HepG2 (cell line): ENCODE data around the gene OPA3. TPM values are rescaled to one million over a fixed set of nuclear protein-coding genes. Genes with fewer than 3 reads are reported as not detected.

Experiments
- GABPA ChIP-seq, 2 experiments: IDR thresholded peaks; 2 replicates each; pipeline ENCODE4 v1.6.1; 2011 to 2016; ENCODE audit warnings: low read depth in 2 of 2, low read length in 1 of 2, missing biosample characterization in 1 of 2, missing genetic modification characterization in 1 of 2
- KDM5B ChIP-seq: sonication (generic); formaldehyde crosslinking; IDR thresholded peaks from 2 replicates; pipeline ENCODE4 v1.4.0; 2020; ENCODE audit warnings: missing genetic modification reagents, mild to moderate bottlenecking, borderline replicate concordance
- MIER2 ChIP-seq: IDR thresholded peaks from 2 replicates; pipeline ENCODE4 v1.6.1; 2016; ENCODE audit warnings: missing biosample characterization, missing genetic modification reagents
- MTA3 ChIP-seq: sonication (generic); formaldehyde crosslinking; IDR thresholded peaks from 2 replicates; pipeline ENCODE4 v1.4.0; 2020; ENCODE audit warnings: missing genetic modification reagents
- NR2F6 ChIP-seq, 2 experiments: IDR thresholded peaks; 2 replicates each; pipeline ENCODE4 v1.6.1; 2016; ENCODE audit warnings: antibody characterized with exemption in 1 of 2, mild to moderate bottlenecking in 1 of 2
- POLR2AphosphoS5 ChIP-seq: IDR thresholded peaks from 2 replicates; pipeline ENCODE4 v1.6.1; 2012; ENCODE audit warnings: low read depth, low read length
- SYNCRIP ChIP-seq: fragments of 200-400 bp; formaldehyde crosslinking; IDR thresholded peaks from 2 replicates; pipeline ENCODE4 v1.6.1; 2018; ENCODE audit warnings: mild to moderate bottlenecking, low read depth, low read length; ENCODE audit not compliant: insufficient read depth
- TCF7 ChIP-seq: sonication (generic); IDR thresholded peaks from 2 replicates; pipeline ENCODE4 v1.6.1; 2016; ENCODE audit warnings: antibody characterized with exemption, low read depth
- TGIF2 ChIP-seq: IDR thresholded peaks from 2 replicates; pipeline ENCODE4 v1.6.1; 2016; ENCODE audit warnings: control low read depth, missing compliant biosample characterization
- ZBTB21 ChIP-seq: sonication (generic); formaldehyde crosslinking; IDR thresholded peaks from 2 replicates; pipeline ENCODE4 v1.4.0; 2020; ENCODE audit warnings: missing genetic modification reagents
- ZNF224 ChIP-seq: sonication (generic); formaldehyde crosslinking; IDR thresholded peaks from 2 replicates; pipeline ENCODE4 v1.5.0; 2020; ENCODE audit warnings: mild to moderate bottlenecking, missing genetic modification reagents
- ZNF775 ChIP-seq: sonication (generic); formaldehyde crosslinking; IDR thresholded peaks from 2 replicates; pipeline ENCODE4 v1.4.0; 2020; ENCODE audit warnings: missing genetic modification reagents, mild to moderate bottlenecking, moderate library complexity, borderline replicate concordance
- ZNF788 ChIP-seq: sonication (generic); formaldehyde crosslinking; IDR thresholded peaks from 2 replicates; pipeline ENCODE4 v1.5.0; 2020; ENCODE audit warnings: mild to moderate bottlenecking, missing genetic modification reagents, borderline replicate concordance
- polyA plus RNA-seq, 8 experiments: library from polyadenylated mRNA; depleted of rRNA in 3 of 8; stranded (reverse) in 7 of 8; unstranded in 1 of 8; fragments of >200 nt; fragmentation: Illumina TruSeq in 4 of 8; extraction: Trizol in 4 of 8; gene quantifications; 2 replicates each; pipeline versions ENCODE4 v1.2.1 to v1.2.3, GENCODE V29; 2011 to 2016; ENCODE audit warnings: low read depth in 4 of 8, missing spikeins in 1 of 8, mixed read lengths in 1 of 8; ENCODE audit not compliant: insufficient read depth in 1 of 8
- total RNA-seq, 5 experiments: library from RNA; depleted of rRNA; stranded (reverse); fragments of >200 nt; fragmentation: Illumina TruSeq; extraction: Trizol; gene quantifications; 2 replicates each; pipeline ENCODE4 v1.2.3, GENCODE V29; 2016; ENCODE audit warnings: low read depth in 1 of 5
- TF ChIP-seq, protein P1 (sequence below): IDR thresholded peaks from 2 replicates; pipeline ENCODE4 v1.4.0; 2020; ENCODE audit warnings: mild to moderate bottlenecking, missing genetic modification reagents
- TF ChIP-seq, protein P2 (sequence below): IDR thresholded peaks from 2 replicates; pipeline ENCODE4 v1.6.1; 2012; ENCODE audit warnings: low read length, improper control_type of control experiment
- TF ChIP-seq, protein P3 (sequence below): IDR thresholded peaks from 2 replicates; pipeline ENCODE4 v1.6.1; 2016; ENCODE audit warnings: low read depth
- TF ChIP-seq, protein P4 (sequence below): sonication (generic); formaldehyde crosslinking; IDR thresholded peaks from 2 replicates; pipeline ENCODE4 v1.8.1; 2022; ENCODE audit warnings: low read depth, mild to moderate bottlenecking, missing genetic modification reagents

OPA3 gene
- total and polyA plus RNA-seq, 2 of the 13 experiments (the other 11 are each of a cell fraction or from before 2014, with no cell fraction given) = 8.3 to 17.7 TPM

DNA sequence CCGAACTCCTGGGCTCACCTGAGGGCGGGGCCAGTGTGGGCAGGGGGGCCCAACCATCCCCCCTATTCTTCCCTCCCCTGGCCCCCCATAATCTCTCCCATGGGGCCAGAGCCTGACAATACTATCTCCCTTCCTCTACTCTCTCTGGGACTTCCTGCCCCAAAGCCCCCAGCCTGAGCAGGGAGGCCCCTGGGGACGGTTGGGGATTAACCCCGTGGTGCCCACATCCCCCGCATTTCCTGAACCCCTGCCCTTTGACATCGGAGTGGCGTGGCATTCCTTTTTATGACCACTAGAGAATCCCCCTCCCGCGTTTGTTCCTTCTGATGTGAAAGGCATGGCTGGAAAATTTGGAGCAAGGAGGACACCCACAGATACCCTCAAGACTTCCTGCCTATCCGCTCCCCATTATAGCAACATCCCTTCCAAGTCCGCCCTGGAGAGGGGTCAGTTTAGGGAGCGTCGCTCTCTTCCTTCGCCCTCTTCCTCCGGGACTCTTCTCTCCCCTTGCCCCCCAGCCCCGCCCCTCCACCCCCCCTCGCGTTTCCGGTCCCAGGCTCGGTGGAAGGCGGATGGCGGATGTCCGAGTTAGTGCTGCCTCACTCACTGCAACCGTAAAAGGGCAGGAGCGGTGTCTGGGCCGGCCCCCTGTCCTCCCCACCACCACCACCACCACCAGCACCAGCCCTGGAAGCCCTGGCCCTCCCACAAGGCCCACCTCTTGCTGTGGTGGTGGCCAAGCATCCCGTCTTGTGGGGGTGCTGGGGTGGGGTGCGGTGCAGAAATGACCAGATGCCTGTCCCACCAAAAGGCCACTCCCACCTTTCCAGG is 75.5 kb downstream of the OPA3 start (continued):
- TF ChIP-seq TGIF2 (CRISPR knock-in tag) (0 out of 2 replicates have a peak, but pooled peaks have one; percentile 21), POLR2AphosphoS5 (0 out of 2 replicates have a peak, but pooled peaks have one; percentile 38), MTA3 (CRISPR knock-in tag) (no peak), ZBTB21 (CRISPR knock-in tag) (no peak), ZNF224 (CRISPR knock-in tag) (no peak), MIER2 (CRISPR knock-in tag) (no peak), TCF7 (no peak), KDM5B (CRISPR knock-in tag) (no peak; the same call in 1 of the 2 replicates), GABPA (IDR thresholded peaks at IDR 0.05; ENCODE audit: low read depth, low read length) (peak; percentile 51), GABPA (CRISPR knock-in tag; IDR thresholded peaks at IDR 0.05; ENCODE audit: low read depth) (peak; percentile 76), ZNF788 (CRISPR knock-in tag) (0 out of 2 replicates have a peak, but pooled peaks have one; percentile 40), SYNCRIP (no peak), ZNF775 (CRISPR knock-in tag) (no peak), NR2F6 (IDR thresholded peaks at IDR 0.05) (no peak), NR2F6 (CRISPR knock-in tag; IDR thresholded peaks at IDR 0.05) (no peak)
- TF ChIP-seq, protein P1, sequence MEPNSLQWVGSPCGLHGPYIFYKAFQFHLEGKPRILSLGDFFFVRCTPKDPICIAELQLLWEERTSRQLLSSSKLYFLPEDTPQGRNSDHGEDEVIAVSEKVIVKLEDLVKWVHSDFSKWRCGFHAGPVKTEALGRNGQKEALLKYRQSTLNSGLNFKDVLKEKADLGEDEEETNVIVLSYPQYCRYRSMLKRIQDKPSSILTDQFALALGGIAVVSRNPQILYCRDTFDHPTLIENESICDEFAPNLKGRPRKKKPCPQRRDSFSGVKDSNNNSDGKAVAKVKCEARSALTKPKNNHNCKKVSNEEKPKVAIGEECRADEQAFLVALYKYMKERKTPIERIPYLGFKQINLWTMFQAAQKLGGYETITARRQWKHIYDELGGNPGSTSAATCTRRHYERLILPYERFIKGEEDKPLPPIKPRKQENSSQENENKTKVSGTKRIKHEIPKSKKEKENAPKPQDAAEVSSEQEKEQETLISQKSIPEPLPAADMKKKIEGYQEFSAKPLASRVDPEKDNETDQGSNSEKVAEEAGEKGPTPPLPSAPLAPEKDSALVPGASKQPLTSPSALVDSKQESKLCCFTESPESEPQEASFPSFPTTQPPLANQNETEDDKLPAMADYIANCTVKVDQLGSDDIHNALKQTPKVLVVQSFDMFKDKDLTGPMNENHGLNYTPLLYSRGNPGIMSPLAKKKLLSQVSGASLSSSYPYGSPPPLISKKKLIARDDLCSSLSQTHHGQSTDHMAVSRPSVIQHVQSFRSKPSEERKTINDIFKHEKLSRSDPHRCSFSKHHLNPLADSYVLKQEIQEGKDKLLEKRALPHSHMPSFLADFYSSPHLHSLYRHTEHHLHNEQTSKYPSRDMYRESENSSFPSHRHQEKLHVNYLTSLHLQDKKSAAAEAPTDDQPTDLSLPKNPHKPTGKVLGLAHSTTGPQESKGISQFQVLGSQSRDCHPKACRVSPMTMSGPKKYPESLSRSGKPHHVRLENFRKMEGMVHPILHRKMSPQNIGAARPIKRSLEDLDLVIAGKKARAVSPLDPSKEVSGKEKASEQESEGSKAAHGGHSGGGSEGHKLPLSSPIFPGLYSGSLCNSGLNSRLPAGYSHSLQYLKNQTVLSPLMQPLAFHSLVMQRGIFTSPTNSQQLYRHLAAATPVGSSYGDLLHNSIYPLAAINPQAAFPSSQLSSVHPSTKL = 0 out of 2 replicates have a peak, but pooled peaks have one; percentile 4
- TF ChIP-seq, protein P2, sequence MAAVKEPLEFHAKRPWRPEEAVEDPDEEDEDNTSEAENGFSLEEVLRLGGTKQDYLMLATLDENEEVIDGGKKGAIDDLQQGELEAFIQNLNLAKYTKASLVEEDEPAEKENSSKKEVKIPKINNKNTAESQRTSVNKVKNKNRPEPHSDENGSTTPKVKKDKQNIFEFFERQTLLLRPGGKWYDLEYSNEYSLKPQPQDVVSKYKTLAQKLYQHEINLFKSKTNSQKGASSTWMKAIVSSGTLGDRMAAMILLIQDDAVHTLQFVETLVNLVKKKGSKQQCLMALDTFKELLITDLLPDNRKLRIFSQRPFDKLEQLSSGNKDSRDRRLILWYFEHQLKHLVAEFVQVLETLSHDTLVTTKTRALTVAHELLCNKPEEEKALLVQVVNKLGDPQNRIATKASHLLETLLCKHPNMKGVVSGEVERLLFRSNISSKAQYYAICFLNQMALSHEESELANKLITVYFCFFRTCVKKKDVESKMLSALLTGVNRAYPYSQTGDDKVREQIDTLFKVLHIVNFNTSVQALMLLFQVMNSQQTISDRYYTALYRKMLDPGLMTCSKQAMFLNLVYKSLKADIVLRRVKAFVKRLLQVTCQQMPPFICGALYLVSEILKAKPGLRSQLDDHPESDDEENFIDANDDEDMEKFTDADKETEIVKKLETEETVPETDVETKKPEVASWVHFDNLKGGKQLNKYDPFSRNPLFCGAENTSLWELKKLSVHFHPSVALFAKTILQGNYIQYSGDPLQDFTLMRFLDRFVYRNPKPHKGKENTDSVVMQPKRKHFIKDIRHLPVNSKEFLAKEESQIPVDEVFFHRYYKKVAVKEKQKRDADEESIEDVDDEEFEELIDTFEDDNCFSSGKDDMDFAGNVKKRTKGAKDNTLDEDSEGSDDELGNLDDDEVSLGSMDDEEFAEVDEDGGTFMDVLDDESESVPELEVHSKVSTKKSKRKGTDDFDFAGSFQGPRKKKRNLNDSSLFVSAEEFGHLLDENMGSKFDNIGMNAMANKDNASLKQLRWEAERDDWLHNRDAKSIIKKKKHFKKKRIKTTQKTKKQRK = no peak
- TF ChIP-seq, protein P3, sequence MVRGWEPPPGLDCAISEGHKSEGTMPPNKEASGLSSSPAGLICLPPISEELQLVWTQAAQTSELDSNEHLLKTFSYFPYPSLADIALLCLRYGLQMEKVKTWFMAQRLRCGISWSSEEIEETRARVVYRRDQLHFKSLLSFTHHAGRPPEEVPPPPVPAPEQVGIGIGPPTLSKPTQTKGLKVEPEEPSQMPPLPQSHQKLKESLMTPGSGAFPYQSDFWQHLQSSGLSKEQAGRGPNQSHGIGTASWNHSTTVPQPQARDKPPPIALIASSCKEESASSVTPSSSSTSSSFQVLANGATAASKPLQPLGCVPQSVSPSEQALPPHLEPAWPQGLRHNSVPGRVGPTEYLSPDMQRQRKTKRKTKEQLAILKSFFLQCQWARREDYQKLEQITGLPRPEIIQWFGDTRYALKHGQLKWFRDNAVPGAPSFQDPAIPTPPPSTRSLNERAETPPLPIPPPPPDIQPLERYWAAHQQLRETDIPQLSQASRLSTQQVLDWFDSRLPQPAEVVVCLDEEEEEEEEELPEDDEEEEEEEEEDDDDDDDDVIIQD = peak; percentile 52; the same call in 1 of the 2 replicates
- TF ChIP-seq, protein P4, sequence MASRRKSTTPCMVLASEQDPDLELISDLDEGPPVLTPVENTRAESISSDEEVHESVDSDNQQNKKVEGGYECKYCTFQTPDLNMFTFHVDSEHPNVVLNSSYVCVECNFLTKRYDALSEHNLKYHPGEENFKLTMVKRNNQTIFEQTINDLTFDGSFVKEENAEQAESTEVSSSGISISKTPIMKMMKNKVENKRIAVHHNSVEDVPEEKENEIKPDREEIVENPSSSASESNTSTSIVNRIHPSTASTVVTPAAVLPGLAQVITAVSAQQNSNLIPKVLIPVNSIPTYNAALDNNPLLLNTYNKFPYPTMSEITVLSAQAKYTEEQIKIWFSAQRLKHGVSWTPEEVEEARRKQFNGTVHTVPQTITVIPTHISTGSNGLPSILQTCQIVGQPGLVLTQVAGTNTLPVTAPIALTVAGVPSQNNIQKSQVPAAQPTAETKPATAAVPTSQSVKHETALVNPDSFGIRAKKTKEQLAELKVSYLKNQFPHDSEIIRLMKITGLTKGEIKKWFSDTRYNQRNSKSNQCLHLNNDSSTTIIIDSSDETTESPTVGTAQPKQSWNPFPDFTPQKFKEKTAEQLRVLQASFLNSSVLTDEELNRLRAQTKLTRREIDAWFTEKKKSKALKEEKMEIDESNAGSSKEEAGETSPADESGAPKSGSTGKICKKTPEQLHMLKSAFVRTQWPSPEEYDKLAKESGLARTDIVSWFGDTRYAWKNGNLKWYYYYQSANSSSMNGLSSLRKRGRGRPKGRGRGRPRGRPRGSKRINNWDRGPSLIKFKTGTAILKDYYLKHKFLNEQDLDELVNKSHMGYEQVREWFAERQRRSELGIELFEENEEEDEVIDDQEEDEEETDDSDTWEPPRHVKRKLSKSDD = no peak
